Left lobe of liver (tissue), 2 donors: ENCODE measurements around the gene PDPR. TPM values are rescaled to one million over a fixed set of nuclear protein-coding genes. Genes with fewer than 3 reads are reported as not detected.
A peak's percentile ranks its signal among the peaks of the same experiment; 100 is the strongest.
"Not testable (repeated sequence)": the region's sequence is repeated elsewhere in the genome, so short reads cannot be mapped to it uniquely, and the experiment has no call there.

Experiments
- ATAC-seq: fragments of 200-7000 bp; cut with Tn5 transposase; one replicate; pipeline ENCODE4 v1.9.1; 2020; ENCODE audit warnings: mild to moderate bottlenecking, moderate library complexity
- DNase-seq: peaks from one replicate; pipeline ENCODE4 v3.0.0-alpha.2; 2020; ENCODE audit warnings: low spot score
- total RNA-seq: library from RNA; stranded (reverse); gene quantifications from one replicate; pipeline ENCODE4 v1.2.1, GENCODE V29; 2021
- donor health status: DM: no; HTN: no; CAD: no; lungs with moderate emphysema.
- donor health status: DM: no; HTN: yes; CAD: no.

The PDPR gene
- total RNA-seq, 1 donor from 2014 or later = 7.8 TPM

- DNase-seq, ATAC-seq: not testable (repeated sequence)
These were observed 12.1 kb downstream of the PDPR start for GRCh38 chr16:70126226-70126625.

GRCh38 chr16:70127706-70128105 lies 13.6 kb downstream of the PDPR start:
- not testable (repeated sequence) for DNase-seq

GRCh38 chr16:70128844-70129243 lies 14.7 kb downstream of the PDPR start:
- not testable (repeated sequence) for ATAC-seq, DNase-seq

More at GRCh38 chr16:70127706-70128105, 13.6 kb downstream of the PDPR start:
- peak; percentile 29 for ATAC-seq

- ATAC-seq, DNase-seq: not testable (repeated sequence)
These were observed 21.7 kb downstream of the PDPR start for GRCh38 chr16:70135796-70136195.

GRCh38 chr16:70136595-70136994 lies 22.5 kb downstream of the PDPR start:
- not testable (repeated sequence) for DNase-seq, ATAC-seq

- DNase-seq, ATAC-seq: not testable (repeated sequence)
These were observed 28.6 kb downstream of the PDPR start for GRCh38 chr16:70142739-70143138.

GRCh38 chr16:70143231-70143895 lies 29.2 kb downstream of the PDPR start:
- DNase-seq, ATAC-seq: not testable (repeated sequence)

GRCh38 chr16:70147853-70148252 lies 33.7 kb downstream of the PDPR start:
- not testable (repeated sequence) for ATAC-seq, DNase-seq

- not testable (repeated sequence) for ATAC-seq, DNase-seq
These were observed 34.3 kb downstream of the PDPR start for GRCh38 chr16:70148453-70148852.

- ATAC-seq, DNase-seq: not testable (repeated sequence)
These were observed 35.2 kb downstream of the PDPR start for GRCh38 chr16:70149296-70149695.

GRCh38 chr16:70151391-70151790 lies 37.3 kb downstream of the PDPR start:
- ATAC-seq = no peak

GRCh38 chr16:70151941-70152509 lies 37.9 kb downstream of the PDPR start:
- DNase-seq (peak; percentile 45), ATAC-seq (no peak)

More at GRCh38 chr16:70151391-70151790, 37.3 kb downstream of the PDPR start:
- DNase-seq = peak; percentile 35

- ATAC-seq = peak; percentile 77
These were observed 38.6 kb downstream of the PDPR start for GRCh38 chr16:70152578-70153302.

GRCh38 chr16:70154736-70155135 lies 40.6 kb downstream of the PDPR start:
- peak; percentile 33 for DNase-seq
- not testable (repeated sequence) for ATAC-seq

More at GRCh38 chr16:70152578-70153302, 38.6 kb downstream of the PDPR start:
- peak; percentile 55 for DNase-seq

GRCh38 chr16:70156207-70156978 lies 42.3 kb downstream of the PDPR start:
- ATAC-seq (no peak), DNase-seq (peak; percentile 41)

GRCh38 chr16:70157105-70157476 lies 43.0 kb downstream of the PDPR start:
- ATAC-seq (no peak), DNase-seq (peak; percentile 35)

GRCh38 chr16:70157477-70158260 lies 43.5 kb downstream of the PDPR start:
- ATAC-seq (peak; percentile 52), DNase-seq (peak; percentile 33)

- DNase-seq = peak; percentile 42
- ATAC-seq = peak; percentile 11
These were observed 44.3 kb downstream of the PDPR start for GRCh38 chr16:70158261-70158939.
